Esophagus muscularis mucosa (tissue), 4 donors: ENCODE data around the gene MRPL23. TPM values are rescaled to one million over a fixed set of nuclear protein-coding genes. Genes with fewer than 3 reads are reported as not detected.

Experiments
- DNase-seq: peaks from one replicate; pipeline ENCODE4 v3.0.0-alpha.2; 2017; ENCODE audit errors: extremely low spot score
- H3K27ac ChIP-seq, 4 donors: fragments of 200-600 bp; sonication (generic); replicated peaks in 1 of 4; 1 replicate in 3 of 4; 2 replicates in 1 of 4; pipeline ENCODE4 v1.5.1; 2016 to 2019; ENCODE audit warnings: mild to moderate bottlenecking in 1 of 4
- H3K27me3 ChIP-seq, 4 donors: fragments of 200-600 bp; sonication (generic); one replicate each; pipeline versions ENCODE4 v1.5.1 to v1.6.0; 2016 to 2019
- H3K36me3 ChIP-seq, 4 donors: fragments of 200-600 bp; sonication (generic); one replicate each; pipeline ENCODE4 v1.5.1; 2016 to 2019
- H3K4me1 ChIP-seq, 4 donors: fragments of 200-600 bp; sonication (generic); one replicate each; pipeline ENCODE4 v1.5.1; 2016 to 2019
- H3K4me3 ChIP-seq, 4 donors: fragments of 200-600 bp; sonication (generic); 1 replicate in 2 of 4; 2 replicates in 2 of 4; pipeline ENCODE4 v1.5.1; 2016 to 2019; ENCODE audit warnings: mild to moderate bottlenecking in 4 of 4, moderate library complexity in 1 of 4
- H3K9me3 ChIP-seq, 4 donors: fragments of 200-600 bp; sonication (generic); 1 replicate in 3 of 4; 2 replicates in 1 of 4; pipeline ENCODE4 v1.5.1; 2016 to 2019
- EP300 ChIP-seq: sonication (generic); formaldehyde crosslinking; IDR thresholded peaks from one replicate; pipeline ENCODE4 v1.6.1; 2017; ENCODE audit warnings: antibody characterized with exemption
- POLR2A ChIP-seq: fragments of 450-650 bp; IDR thresholded peaks from one replicate; pipeline ENCODE4 v1.6.1; 2017; ENCODE audit warnings: antibody characterized with exemption, moderate library complexity, mild to moderate bottlenecking, low read depth
- POLR2AphosphoS5 ChIP-seq, 2 donors: sonication (generic); formaldehyde crosslinking; IDR thresholded peaks; one replicate each; pipeline ENCODE4 v1.6.1; 2017; ENCODE audit warnings: antibody characterized with exemption in 2 of 2
- WGBS: methylation state at CpG from one replicate; pipeline ENCODE4 v1.1.5; 2018; 5-methylcytosine and 5-hydroxymethylcytosine counted together
- intact Hi-C: fragments of 100-400 bp; cut with DNase I; formaldehyde crosslinking; loops from one replicate; pipeline ENCODE4 v1.15.1; 2023
- total RNA-seq, 4 donors: library from RNA; depleted of rRNA; stranded (reverse); fragments of >200 nt; gene quantifications; one replicate each; pipeline versions ENCODE4 v1.1.0 to v1.2.1, GENCODE V29; 2016
- TF ChIP-seq, protein P1 (sequence below), 3 experiments: fragments of 200-600 bp in 2 of 3; fragments of 450-650 bp in 1 of 3; sonication (generic) in 2 of 3; IDR thresholded peaks; one replicate each; pipeline ENCODE4 v1.5.1; 2017 to 2019; ENCODE audit warnings: antibody characterized with exemption in 3 of 3, mild to moderate bottlenecking in 2 of 3, moderate library complexity in 1 of 3

MRPL23 gene
- total RNA-seq, 4 donors from 2014 or later: 82.0 to 153 (median 92.4) TPM

DNA sequence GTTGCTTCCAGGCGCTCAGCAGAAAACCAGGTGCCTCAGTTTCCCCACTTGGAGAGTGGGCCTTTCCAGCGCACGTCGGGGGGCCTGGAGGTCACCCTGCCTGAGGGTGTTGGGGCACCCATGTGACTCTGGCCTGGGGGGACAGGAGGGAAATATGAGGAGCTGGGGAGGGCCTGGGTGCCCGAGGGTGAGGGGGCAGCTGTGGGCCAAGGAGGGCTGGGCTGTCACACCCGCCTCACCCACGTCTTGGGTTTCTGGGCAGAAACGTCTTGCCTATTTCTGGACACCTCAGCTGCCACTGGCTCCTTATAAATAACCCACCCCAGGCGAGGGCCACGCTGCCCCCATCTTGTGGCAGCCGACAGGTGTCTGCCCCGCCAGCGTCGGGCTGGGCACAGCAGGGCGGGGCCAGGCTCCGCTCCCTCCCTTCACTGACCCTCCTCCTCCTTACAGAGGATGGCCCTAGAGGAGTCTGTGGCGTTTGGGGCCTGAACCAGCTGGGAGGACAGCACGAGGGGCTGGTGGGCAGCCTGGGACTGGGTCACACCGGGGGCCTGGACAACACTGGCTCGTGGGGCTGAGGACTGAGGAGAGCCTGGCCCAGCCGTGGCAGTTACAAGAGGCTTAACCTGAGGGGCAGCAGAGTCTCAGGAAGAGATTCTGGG, 26.1 kb upstream of the MRPL23 start:
- Histone ChIP-seq H3K9me3 (no peaks in the 10 kb centered on the region), H3K27me3 (peaks cover 0 to 8% (median 0%) of the 10 kb centered on the region in 4 donors), H3K4me3 (no peak overlapping the region), H3K4me1 (peaks cover 31 to 45% (median 39%) of the 10 kb centered on the region in 4 donors), H3K36me3 (no peaks in the 10 kb centered on the region), H3K27ac (peak overlapping the region; percentile 56 to 68 (median 58))
- intact Hi-C loops: no loop called here
- TF ChIP-seq, protein P1, sequence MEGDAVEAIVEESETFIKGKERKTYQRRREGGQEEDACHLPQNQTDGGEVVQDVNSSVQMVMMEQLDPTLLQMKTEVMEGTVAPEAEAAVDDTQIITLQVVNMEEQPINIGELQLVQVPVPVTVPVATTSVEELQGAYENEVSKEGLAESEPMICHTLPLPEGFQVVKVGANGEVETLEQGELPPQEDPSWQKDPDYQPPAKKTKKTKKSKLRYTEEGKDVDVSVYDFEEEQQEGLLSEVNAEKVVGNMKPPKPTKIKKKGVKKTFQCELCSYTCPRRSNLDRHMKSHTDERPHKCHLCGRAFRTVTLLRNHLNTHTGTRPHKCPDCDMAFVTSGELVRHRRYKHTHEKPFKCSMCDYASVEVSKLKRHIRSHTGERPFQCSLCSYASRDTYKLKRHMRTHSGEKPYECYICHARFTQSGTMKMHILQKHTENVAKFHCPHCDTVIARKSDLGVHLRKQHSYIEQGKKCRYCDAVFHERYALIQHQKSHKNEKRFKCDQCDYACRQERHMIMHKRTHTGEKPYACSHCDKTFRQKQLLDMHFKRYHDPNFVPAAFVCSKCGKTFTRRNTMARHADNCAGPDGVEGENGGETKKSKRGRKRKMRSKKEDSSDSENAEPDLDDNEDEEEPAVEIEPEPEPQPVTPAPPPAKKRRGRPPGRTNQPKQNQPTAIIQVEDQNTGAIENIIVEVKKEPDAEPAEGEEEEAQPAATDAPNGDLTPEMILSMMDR (IDR thresholded peaks at IDR 0.05): no peak
- no peak for TF ChIP-seq EP300
- no peak for TF ChIP-seq POLR2A
- TF ChIP-seq POLR2AphosphoS5 (IDR thresholded peaks at IDR 0.05): no peak
- no peak for DNase-seq
- WGBS: 73% methylated on average over 16 of the region's 21 CpGs

DNA sequence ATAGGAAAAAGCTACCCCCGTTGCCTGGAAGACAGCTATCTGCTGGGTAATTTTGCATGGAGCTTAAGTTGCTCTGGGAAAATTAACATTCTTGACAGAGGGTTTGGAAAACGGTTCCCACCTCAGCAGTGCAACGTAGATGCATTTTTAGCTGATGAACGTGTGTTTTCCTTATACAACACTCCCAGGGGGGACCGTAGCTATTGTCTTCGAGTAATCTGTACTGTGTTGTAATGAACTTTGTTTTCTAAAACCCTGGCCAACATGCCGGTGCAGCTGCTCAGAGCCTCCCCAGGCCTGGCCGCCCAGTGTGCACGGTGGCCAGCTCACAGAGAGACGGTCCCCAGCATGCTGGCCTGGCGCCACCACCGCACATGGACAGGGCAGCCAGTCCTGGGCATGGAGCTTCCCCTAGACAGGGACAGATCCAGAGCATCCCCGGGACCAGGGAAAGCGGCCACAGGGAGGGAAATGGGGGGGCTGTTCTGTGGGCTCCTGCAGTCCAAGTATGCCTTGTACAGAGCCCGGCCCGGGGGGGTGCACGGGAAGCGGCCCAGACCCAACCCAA, 25.5 kb upstream of the MRPL23 start:
- no peaks in the 10 kb centered on the region for H3K9me3 ChIP-seq
- peaks cover 0 to 8% (median 0%) of the 10 kb centered on the region in 4 donors for H3K27me3 ChIP-seq
- 55% methylated on average over 10 of the region's 18 CpGs for WGBS
- TF ChIP-seq EP300 (no peak), POLR2A (no peak), POLR2AphosphoS5 (IDR thresholded peaks at IDR 0.05) (no peak)
- TF ChIP-seq, protein P1 (IDR thresholded peaks at IDR 0.05): no peak
- H3K4me1 ChIP-seq: peaks cover 34 to 44% (median 39%) of the 10 kb centered on the region in 4 donors
- H3K4me3 ChIP-seq: no peak overlapping the region
- no peak for DNase-seq
- no peaks in the 10 kb centered on the region for H3K36me3 ChIP-seq
- intact Hi-C loops: no loop called here
- peak overlapping the region; percentile 56 to 68 (median 58) for H3K27ac ChIP-seq

DNA sequence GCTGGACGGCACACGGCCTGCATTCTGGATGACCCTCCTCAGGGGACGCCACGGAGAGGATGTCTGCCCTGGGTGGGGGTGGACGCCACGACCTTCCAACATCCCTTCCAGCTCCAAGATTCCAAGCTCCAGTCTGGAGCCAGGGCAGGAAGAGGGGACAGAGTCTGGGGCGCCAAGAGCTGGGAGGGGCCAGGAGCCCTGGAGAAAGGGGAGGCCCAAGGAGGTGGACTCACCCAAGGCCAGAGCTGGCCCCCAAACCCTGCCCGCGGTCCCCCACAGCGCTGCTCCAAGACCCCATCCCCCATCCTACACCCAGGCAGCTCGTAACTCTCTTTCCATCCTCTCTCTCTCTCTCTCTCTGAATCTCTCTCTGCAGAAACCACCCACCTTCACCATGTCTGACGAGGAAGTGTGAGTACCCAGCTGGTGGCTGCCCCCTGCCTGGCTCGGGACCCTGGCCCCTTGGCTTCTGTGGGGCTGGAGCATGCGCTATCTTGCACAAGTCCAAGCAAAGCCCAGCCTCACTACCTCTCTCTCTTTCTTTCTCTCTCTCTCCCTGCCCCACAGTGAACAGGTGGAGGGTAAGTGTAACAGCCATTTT, 24.6 kb upstream of the MRPL23 start:
- intact Hi-C loops: no loop called here
- no peak for TF ChIP-seq POLR2A
- TF ChIP-seq EP300: no peak
- TF ChIP-seq, protein P1 (IDR thresholded peaks at IDR 0.05): no peak
- no peak for TF ChIP-seq POLR2AphosphoS5 (IDR thresholded peaks at IDR 0.05)
- DNase-seq: no peak
- H3K27ac ChIP-seq: peak overlapping the region; percentile 40 to 58 (median 44)
- no peaks in the 10 kb centered on the region for H3K36me3 ChIP-seq
- peaks cover 0 to 8% (median 0%) of the 10 kb centered on the region in 4 donors for H3K27me3 ChIP-seq
- H3K4me1 ChIP-seq: peaks cover 38 to 45% (median 41%) of the 10 kb centered on the region in 4 donors
- WGBS: 71% methylated on average over 13 of the region's 14 CpGs
- H3K9me3 ChIP-seq: no peaks in the 10 kb centered on the region
- no peak overlapping the region for H3K4me3 ChIP-seq

DNA sequence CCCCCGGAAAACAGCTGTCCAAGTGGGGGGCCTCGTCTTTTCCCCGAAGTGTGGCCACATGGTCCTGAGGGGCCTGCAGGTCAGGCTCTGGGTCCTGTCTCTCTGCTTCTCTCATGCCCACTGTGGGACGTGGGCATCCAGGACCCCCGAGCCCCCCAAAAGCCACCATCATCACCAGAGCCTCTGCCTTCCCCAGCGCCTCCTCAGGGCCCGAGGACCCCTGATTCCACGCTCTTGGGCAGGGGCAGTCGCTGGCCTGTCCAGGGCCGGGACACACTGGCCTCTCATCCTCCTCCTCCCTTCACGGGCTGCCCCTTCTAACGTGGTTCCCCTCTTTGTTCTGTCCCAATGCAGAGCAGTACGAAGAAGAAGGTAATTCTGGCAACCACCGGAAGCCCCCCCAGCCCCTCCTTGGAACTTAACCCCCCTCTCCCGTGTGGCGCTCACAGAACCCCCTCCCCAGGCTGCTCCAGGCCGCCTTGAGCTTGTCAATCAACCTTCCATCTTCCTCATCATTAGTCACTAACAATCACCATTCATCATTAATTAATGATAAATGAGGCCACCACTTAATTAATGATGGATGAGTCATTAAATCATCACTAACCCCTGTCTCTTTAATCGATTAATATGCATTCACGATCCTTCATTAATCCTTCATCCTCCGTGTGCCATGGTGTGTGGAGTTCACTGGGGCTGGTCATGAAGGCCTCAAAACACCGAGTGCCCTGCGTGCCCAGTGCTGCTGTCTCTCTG, 23.8 kb upstream of the MRPL23 start:
- Histone ChIP-seq H3K9me3 (no peaks in the 10 kb centered on the region), H3K4me1 (peaks cover 43 to 53% (median 47%) of the 10 kb centered on the region in 4 donors), H3K27ac (peak overlapping the region in 2 of 4 donors; percentile 43 to 44), H3K27me3 (peaks cover 0 to 8% (median 0%) of the 10 kb centered on the region in 4 donors), H3K4me3 (no peak overlapping the region), H3K36me3 (no peaks in the 10 kb centered on the region)
- intact Hi-C loops: no loop called here
- no peak for DNase-seq
- TF ChIP-seq EP300 (no peak), POLR2AphosphoS5 (IDR thresholded peaks at IDR 0.05) (no peak), POLR2A (no peak)
- TF ChIP-seq, protein P1 (IDR thresholded peaks at IDR 0.05): no peak
- WGBS: 93% methylated on average over 21 of the region's 22 CpGs
